SU-DHL-6 (cell line): ENCODE results near the gene PXYLP1.

Experiments used
- CTCF ChIP-seq: fragments of 200-600 bp; sonication (generic); IDR thresholded peaks from one replicate; pipeline ENCODE4 v1.5.1; 2017; ENCODE audit warnings: antibody characterized with exemption, mild to moderate bottlenecking, low read length, moderate library complexity; ENCODE audit not compliant: insufficient read depth, poor library complexity, severe bottlenecking
- EZH2phosphoT487 ChIP-seq: fragments of 200-600 bp; sonication (generic), shearing (Covaris generic); conservative IDR thresholded peaks from 2 replicates; pipeline ENCODE4 v1.6.1; 2018; ENCODE audit warnings: mild to moderate bottlenecking, antibody characterized with exemption, low read length, moderate library complexity, mixed read lengths

GRCh38 chr3:141203866-141204265, 27.8 kb upstream of the PXYLP1 start:
- TF ChIP-seq EZH2phosphoT487, result no peak
- TF ChIP-seq CTCF, result no peak
